Kidney capillary endothelial cell (primary cell): Measurements from ENCODE around the gene ZNF546.
"Not testable (repeated sequence)": the region's sequence is repeated elsewhere in the genome, so short reads cannot be mapped to it uniquely, and the experiment has no call there.

ENCODE experiments used
- DNase-seq: peaks from one replicate; pipeline ENCODE4 v3.0.0-alpha.2; 2018; ENCODE audit warnings: low spot score

ZNF546 gene

DNA sequence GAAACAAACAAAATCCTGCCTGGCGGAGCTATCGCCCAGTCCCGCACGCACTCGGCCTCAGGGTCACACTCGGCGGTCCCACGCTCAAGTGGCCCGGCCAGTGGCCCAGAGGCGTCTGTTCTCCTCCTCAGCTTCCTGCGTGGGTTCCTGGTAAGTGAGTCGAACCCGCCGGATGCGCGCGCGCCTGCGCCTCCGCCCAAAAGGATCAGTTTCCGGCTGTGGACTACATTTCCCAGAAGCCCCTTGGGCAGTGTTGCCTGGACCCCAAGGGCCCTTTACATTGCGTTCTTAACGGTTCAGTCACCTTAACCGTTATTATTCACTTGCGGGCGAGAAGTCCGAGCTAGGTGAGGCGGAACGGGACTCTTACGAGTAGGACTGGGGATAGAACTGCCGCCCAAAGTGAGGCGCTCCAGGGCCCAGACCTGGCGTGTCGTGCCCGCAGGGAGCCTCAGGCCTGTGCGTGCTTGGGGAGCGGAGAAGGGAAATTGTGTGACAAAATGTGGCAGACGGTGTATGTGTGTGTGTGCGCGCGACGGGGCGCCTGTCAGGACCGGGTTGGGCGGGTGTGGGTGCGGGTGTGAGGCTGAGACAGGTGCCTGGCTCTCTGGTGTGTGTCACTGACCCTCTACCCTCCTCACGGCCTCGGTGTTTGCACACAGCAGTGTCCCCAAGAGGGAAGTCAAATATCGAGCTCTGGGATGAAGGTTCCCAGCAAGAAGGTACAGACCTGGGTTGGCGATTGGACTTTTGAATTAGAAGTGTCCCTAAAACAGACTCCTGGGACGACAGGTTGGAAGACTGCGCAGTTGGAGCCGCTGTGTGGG lies at the start of gene ZNF546:
TSS of gene ZNF546 (plus strand) at position 250 of the 827 bp plus-strand sequence. CDS start 1,267 bp downstream, outside the sequence.
- DNase-seq: peak; percentile 89

GRCh38 chr19:39949026-39949747 lies 47.7 kb upstream of the ZNF546 start:
- DNase-seq: no peak

GRCh38 chr19:39951065-39951650 lies 45.7 kb upstream of the ZNF546 start:
- no peak for DNase-seq

DNA sequence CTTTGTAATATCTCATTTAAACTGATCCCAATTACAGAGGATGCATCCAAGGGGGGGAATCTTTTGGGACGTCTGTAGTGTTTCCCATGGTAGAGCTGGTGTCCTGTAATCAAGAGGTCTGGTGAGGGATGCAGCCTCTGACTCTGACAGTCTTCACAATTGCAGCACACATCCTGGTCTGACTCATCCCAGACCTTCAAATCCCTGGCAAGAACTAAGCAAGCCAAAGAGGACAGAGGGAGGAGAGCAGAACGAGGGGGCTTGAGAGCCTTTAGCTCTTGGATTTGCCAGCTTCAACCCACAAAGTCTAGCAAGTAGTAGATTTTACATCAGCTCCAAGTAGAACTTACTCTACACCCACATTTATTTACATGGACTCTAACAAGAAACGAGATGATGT lies 45.2 kb upstream of the ZNF546 start:
- DNase-seq: peak; percentile 16

- no peak for DNase-seq
These were observed 42.9 kb upstream of the ZNF546 start for GRCh38 chr19:39953915-39954314.

DNA sequence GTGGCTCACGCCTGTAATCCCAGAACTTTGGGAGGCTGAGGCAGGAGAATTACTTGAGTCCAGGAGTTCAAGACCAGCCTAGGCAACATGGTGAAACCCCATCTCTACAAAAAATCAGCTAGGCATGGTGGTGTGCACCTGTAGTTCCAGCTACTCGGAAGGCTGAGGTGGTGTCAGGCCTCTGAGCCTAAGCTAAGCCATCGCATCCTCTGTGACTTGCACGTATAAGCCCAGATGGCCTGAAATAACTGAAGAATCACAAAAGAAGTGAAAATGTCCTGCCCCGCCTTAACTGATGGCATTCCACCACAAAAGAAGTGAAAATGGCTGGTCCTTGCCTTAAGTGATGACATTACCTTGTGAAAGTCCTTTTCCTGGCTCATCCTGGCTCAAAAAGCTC lies 39.0 kb upstream of the ZNF546 start:
- not testable (repeated sequence) for DNase-seq

DNA sequence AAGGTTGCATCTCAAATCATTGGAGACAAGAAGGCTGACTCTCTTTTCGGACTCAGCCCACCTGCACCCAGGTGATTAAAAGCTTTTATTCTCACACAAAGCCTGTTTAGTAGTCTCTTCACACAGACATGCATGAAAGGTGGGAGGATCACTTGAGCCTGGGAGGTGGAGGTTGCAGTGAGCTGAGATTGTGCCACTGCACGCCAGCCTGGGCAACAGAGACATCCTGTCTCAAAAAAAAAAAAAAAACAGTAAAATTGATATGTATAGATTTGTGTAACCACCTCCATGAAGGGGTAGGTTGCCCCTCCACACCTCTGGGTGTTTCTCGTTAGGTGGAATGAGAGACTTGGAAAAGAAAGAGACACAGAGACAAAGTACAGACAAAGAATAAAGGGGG lies 37.9 kb upstream of the ZNF546 start:
- DNase-seq: not testable (repeated sequence)

DNA sequence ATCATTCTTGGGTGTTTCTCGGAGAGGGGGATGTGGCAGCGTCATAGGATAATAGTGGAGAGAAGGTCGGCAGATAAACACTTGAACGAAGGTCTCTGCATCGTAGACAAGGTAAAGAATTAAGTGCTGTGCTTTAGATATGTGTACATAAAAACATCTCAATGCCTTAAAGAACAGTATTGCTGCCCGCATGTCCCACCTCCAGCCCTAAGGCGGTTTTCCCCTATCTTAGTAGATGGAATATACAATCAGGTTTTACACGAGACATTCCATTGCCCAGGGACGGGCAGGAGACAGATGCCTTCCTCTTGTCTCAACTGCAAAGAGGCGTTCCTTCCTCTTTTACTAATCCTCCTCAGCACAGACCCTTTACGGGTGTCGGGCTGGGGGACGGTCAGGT lies 37.5 kb upstream of the ZNF546 start:
- DNase-seq: not testable (repeated sequence)

DNA sequence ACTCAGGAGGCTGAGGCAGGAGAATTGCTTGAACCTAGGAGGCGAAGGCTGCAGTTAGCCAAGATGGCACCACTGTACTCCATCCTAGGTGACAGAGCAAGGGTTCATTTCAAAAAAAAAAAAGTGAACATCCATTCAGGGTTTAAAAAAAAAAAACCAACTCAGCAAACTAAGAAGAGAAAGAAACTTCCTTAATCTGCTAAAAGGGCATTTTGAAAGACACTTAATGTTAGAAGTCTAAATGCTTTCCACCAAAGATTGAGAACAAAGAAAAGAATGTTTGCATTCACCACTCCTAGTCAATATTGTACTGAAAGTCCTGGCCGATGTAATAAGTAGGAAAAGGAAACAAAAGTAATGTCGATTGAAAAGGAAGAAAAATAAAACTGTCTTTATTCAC lies 33.0 kb upstream of the ZNF546 start:
- DNase-seq: no peak

GRCh38 chr19:39966617-39967016 lies 30.2 kb upstream of the ZNF546 start:
- DNase-seq: no peak

- no peak for DNase-seq
These were observed 29.3 kb upstream of the ZNF546 start for GRCh38 chr19:39967561-39967960.

- no peak for DNase-seq
These were observed 28.1 kb upstream of the ZNF546 start for GRCh38 chr19:39968789-39969188.

DNA sequence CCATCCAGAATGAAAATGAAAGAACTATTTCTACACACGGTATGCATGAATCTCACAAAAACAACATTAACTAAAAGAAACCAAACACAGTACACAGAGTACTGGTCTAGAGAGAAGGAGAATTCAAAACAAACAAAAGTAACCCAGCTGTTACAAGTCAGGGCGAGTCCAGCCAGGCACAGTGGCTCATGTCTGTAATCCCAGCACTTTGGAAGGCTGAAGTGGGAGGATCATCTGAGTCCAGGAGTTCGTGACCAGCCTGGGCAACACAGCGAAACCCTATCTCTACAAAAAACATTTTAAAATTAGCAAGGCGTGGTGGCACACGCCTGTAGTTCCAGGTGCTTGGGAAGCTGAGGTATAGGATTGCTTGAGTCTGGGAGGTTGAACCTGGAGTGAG lies 27.6 kb upstream of the ZNF546 start:
- no peak for DNase-seq

DNA sequence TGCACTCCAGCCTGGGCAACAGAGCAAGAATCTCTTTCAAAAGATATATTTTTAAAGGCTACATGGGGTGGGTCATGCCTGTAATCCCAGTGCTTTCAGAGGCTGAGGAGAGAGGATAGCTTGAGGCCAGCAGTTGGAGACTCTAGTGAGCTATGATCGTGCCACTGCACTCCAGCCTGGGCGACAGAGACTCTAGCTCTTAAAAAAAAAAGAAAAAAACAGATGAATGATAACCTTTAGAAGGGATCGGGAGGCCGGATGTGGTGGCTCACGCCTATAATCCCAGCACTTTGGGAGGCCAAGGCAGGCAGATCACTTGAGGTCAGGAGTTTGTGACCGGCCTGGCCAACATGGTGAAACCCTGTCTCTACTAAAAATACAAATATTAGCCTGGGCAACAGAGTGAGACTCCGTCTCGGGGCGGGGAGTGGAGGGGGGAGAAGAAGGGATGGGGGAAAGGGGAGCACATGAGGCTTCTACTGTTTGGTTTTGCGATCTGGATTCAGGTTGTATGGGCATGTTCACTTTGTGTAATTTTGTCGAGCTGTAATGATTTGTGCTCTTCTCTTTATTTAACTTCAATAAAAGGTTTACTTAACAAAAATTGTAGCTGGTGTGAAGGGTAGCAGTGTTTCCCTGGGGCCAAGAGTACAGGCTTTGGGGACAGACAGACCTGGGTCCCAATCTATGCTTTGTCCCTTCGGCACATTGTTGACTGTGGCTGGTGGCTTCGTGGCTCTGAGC lies 27.0 kb upstream of the ZNF546 start:
- DNase-seq: peak; percentile 1

DNA sequence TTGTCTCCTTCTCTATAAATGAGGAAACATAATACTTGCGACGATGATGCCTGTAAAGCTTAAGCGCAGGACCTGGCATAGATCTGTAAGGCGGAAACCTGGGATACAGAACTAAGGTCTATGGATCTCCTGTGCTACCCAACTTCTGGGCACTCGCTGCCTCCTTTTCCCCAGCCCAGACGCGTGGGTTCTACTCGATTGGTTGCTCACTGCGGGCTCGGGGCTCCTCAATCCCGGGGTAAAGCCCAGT lies 26.5 kb upstream of the ZNF546 start:
- DNase-seq: no peak

DNA sequence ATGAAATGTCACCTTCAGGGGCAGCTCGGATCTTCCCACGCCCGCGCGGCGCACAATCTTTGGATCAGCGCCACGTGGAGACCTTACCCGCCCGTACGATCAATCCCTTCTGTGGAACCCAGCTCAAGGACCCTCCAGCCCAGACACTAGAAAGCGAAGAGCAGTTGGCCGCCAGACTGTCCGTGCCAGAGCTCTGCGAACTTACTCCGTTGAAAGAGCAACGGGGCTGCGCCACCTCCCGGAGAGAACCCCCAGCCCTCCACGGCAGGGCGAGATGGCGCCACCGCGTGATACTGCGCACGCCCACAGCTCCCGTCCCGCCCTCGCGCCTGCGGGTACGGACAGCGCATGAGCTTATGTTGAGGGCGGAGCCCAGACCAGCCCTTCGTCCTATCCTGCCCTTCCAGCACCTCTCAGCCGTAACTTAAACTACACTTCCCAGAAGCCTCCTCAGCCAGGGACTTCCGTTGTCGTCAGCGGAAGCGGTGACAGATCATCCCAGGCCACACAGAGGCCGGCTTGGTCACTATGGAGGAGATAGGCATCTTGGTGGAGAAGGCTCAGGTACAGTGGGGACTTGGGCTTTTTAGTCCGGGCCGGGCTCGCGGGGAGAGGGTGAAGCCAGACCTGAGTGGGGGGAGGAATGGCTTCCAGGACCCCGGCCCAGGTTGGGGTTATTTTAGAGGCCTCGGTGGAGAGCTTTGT lies 26.0 kb upstream of the ZNF546 start, which contains the start of gene PSMC4:
TSS of gene PSMC4 (plus strand) at position 491 of the 705 bp plus-strand sequence. CDS start at position 529, 38 bp downstream.
- peak; percentile 99 for DNase-seq

GRCh38 chr19:39971380-39972035 lies 25.4 kb upstream of the ZNF546 start:
- DNase-seq: no peak

DNA sequence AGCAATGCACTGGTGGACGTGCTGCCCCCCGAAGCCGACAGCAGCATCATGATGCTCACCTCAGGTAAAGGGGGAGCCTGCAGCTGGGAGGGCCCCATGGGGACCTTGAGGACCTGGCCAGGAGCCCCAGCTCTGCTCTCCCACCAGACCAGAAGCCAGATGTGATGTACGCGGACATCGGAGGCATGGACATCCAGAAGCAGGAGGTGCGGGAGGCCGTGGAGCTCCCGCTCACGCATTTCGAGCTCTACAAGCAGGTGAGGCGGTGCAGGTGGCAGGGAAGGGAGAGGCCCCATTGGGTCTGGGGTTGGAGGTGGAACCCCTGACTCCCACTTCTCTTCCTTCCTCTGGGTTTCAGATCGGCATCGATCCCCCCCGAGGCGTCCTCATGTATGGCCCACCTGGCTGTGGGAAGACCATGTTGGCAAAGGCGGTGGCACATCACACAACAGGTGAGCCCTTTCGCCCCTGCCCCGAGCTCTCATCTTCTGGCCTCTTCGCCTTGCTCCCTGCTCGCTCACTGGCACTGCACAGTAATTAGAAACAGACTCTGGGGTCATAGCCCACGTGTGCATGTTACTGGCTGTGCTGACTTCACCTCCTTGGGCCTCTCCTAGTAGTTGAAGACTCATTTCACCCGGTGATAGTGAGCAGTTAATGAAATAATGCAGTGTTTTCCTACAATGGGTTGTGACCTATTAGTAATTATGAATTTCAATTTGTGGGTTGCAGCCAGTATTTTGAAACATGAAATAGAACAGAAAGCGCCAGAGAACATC lies 22.3 kb upstream of the ZNF546 start:
- no peak for DNase-seq

GRCh38 chr19:39982883-39983282 lies 14.0 kb upstream of the ZNF546 start:
- no peak for DNase-seq

DNA sequence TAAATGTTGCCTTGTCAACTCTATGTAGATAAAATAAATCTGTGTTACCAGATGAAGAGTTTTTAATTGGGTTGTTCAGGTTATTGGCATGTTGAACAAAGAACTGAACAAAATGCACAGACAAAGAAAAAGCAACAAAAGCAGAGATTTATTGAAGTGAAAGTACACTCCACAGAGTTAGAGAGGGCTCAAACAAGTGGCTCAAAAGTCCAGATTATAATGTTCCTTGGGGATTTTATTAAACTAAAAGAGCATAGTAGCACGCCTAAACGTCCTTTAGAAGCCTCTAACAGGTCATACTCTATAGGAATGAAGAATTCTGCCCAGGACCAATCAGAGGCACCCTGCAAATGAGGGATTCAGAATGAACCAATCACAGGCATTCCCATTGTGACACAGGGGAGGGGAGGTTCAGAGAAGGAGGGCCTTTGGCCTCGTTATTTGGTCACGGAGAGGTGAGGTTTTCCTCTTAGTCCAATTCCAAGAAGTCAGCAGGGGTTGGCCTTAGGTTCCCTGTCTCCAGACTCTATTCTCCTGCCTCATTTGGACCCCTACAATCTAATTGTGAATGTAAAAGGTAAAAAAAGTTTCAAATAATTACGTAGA lies 13.1 kb upstream of the ZNF546 start:
- DNase-seq: no peak
